ENCODE measurements around the gene SLFN12. TPM values are rescaled to one million over a fixed set of nuclear protein-coding genes. Genes with fewer than 3 reads are reported as not detected.

The SLFN12 gene
- total and polyA plus RNA-seq, 4 donors: 2.9 to 18.5 (median 10.2) TPM

- peaks cover 42% of the 10 kb centered on the region for H3K27me3 ChIP-seq (ENCODE audit: control insufficient read depth, insufficient read depth, low read length)
- no CpG with 5 or more reads among the region's 3 CpGs for WGBS (ENCODE audit: insufficient coverage)
Observed at GRCh38 chr17:35377706-35378105, 54.6 kb downstream of the SLFN12 start.

DNA sequence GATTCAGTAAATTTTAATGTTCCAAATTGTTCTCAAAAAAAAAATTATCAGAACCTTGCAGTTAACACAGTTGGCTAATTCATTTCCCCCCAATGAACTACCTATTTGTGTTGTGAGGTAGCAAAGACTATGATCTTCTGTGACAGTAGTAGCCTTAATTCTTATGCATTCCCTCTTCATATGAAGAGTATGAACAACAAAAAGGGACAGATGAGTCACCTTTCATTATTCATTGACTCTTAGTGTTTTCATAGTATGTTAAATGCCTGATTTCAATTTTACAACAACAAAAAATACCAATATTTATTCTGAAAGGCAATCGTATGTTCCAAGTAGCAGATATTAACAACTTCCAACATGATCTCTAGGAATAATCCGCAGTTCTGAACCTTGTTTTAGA, 55.2 kb downstream of the SLFN12 start:
- H3K4me1 ChIP-seq (ENCODE audit: control insufficient read depth, insufficient read depth, low read length): peaks cover 17% of the 10 kb centered on the region
- no peak for DNase-seq (ENCODE audit: low read depth in 4 of 6, low spot score in 6 of 6)
- WGBS (ENCODE audit: insufficient coverage): no CpG with 5 or more reads among the region's 2 CpGs
- peaks cover 48% of the 10 kb centered on the region for H3K27me3 ChIP-seq (ENCODE audit: control insufficient read depth, insufficient read depth, low read length)
- H3K27ac ChIP-seq (ENCODE audit: low read depth, low read length): no peak overlapping the region
- H3K4me3 ChIP-seq (ENCODE audit: low read depth, low read length): no peak overlapping the region
- H3K9me3 ChIP-seq (ENCODE audit: control insufficient read depth, insufficient read depth, low read length): no peaks in the 10 kb centered on the region
- H3K36me3 ChIP-seq (ENCODE audit: control insufficient read depth, insufficient read depth, low read length): no peaks in the 10 kb centered on the region

More at GRCh38 chr17:35377706-35378105, 54.6 kb downstream of the SLFN12 start:
- DNase-seq (ENCODE audit: low read depth in 4 of 6, low spot score in 6 of 6): no peak
- Histone ChIP-seq H3K9me3 (ENCODE audit: control insufficient read depth, insufficient read depth, low read length) (no peaks in the 10 kb centered on the region), H3K4me3 (ENCODE audit: low read depth, low read length) (no peak overlapping the region), H3K4me1 (ENCODE audit: control insufficient read depth, insufficient read depth, low read length) (peaks cover 17% of the 10 kb centered on the region), H3K27ac (ENCODE audit: low read depth, low read length) (no peak overlapping the region), H3K36me3 (ENCODE audit: control insufficient read depth, insufficient read depth, low read length) (no peaks in the 10 kb centered on the region)

- Histone ChIP-seq H3K27me3 (ENCODE audit: control insufficient read depth, insufficient read depth, low read length) (peaks cover 56% of the 10 kb centered on the region), H3K4me1 (ENCODE audit: control insufficient read depth, insufficient read depth, low read length) (peaks cover 17% of the 10 kb centered on the region), H3K9me3 (ENCODE audit: control insufficient read depth, insufficient read depth, low read length) (no peaks in the 10 kb centered on the region), H3K4me3 (ENCODE audit: low read depth, low read length) (no peak overlapping the region), H3K27ac (ENCODE audit: low read depth, low read length) (no peak overlapping the region), H3K36me3 (ENCODE audit: control insufficient read depth, insufficient read depth, low read length) (no peaks in the 10 kb centered on the region)
- WGBS (ENCODE audit: insufficient coverage): 50% methylated on average over 1 of the region's 1 CpG
- no peak for DNase-seq (ENCODE audit: low read depth in 4 of 6, low spot score in 6 of 6)
Observed at GRCh38 chr17:35376245-35376644, 56.1 kb downstream of the SLFN12 start.

DNA sequence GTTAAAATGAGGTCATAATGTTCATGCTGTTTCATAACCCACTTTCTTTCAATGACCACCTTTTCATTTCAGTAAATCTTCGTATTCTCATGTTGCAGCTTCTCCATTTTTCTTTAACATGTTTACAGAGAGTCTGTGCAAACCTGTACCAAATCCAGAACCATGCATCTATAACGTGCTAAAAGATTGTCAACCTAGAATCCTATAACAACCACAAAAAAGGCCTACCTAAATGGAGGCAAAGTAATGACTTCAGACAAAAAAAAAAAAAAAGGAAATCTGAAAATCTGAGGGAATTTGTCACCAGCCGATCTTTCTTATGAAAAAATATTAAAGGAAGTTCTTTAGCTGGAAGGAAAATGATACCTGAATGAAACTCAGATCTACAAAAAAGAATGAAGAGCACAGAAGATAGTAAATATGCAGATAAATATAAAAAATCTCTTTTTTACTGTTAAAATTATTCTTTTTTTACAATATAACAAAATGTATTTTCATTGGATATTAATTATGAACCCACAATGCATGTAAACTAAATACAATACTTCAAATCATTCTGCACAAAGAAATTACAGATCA, 57.4 kb downstream of the SLFN12 start:
- Histone ChIP-seq H3K27me3 (ENCODE audit: control insufficient read depth, insufficient read depth, low read length) (peaks cover 56% of the 10 kb centered on the region), H3K9me3 (ENCODE audit: control insufficient read depth, insufficient read depth, low read length) (peaks cover 1% of the 10 kb centered on the region), H3K4me1 (ENCODE audit: control insufficient read depth, insufficient read depth, low read length) (peaks cover 17% of the 10 kb centered on the region), H3K36me3 (ENCODE audit: control insufficient read depth, insufficient read depth, low read length) (no peaks in the 10 kb centered on the region), H3K27ac (ENCODE audit: low read depth, low read length) (no peak overlapping the region), H3K4me3 (ENCODE audit: low read depth, low read length) (peak overlapping the region; percentile 55)
- DNase-seq (ENCODE audit: low read depth in 4 of 6, low spot score in 6 of 6): no peak
- WGBS (ENCODE audit: insufficient coverage): 67% methylated on average over 1 of the region's 3 CpGs

- H3K4me3 ChIP-seq (ENCODE audit: low read depth, low read length): peak overlapping the region; percentile 55
- peak in 5 of 6 donors; percentile 22 to 64 (median 44) for DNase-seq (ENCODE audit: low read depth in 4 of 6, low spot score in 6 of 6)
- H3K27ac ChIP-seq (ENCODE audit: low read depth, low read length): peak overlapping the region; percentile 68
- H3K27me3 ChIP-seq (ENCODE audit: control insufficient read depth, insufficient read depth, low read length): peaks cover 56% of the 10 kb centered on the region
- no peaks in the 10 kb centered on the region for H3K36me3 ChIP-seq (ENCODE audit: control insufficient read depth, insufficient read depth, low read length)
- H3K9me3 ChIP-seq (ENCODE audit: control insufficient read depth, insufficient read depth, low read length): peaks cover 1% of the 10 kb centered on the region
- 0% methylated on average over 38 of the region's 47 CpGs for WGBS (ENCODE audit: insufficient coverage)
- peaks cover 17% of the 10 kb centered on the region for H3K4me1 ChIP-seq (ENCODE audit: control insufficient read depth, insufficient read depth, low read length)
Observed at GRCh38 chr17:35373984-35374765, 58.1 kb downstream of the SLFN12 start.

DNA sequence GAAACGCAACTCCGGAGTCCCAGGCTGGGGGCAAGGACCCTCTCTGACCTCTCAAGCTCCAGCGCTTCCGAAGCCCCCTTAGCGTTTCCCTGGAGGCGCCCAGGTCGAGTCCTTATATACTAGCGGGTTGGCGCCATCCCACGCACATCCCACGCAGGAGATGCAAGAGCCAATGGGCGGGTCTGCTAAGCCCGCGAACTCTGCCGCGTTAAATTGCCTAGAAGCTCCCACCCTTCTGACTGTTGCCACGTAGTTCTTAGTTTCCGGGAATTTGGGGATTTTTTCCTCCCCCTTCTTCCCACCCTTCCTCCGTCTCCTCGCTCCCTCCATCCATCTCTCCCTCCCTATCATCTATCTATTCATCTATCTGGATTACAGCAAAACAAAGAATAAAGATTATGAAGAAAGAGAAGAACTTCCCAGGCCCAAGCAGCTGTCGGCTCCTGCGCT, 58.7 kb downstream of the SLFN12 start, which contains the start of gene SLFN11:
Gene SLFN11 (minus strand): TSS at position 88 of the 450 bp plus-strand sequence. CDS start 9,814 bp downstream, outside the sequence.
- WGBS (ENCODE audit: insufficient coverage): 0% methylated on average over 18 of the region's 22 CpGs

DNA sequence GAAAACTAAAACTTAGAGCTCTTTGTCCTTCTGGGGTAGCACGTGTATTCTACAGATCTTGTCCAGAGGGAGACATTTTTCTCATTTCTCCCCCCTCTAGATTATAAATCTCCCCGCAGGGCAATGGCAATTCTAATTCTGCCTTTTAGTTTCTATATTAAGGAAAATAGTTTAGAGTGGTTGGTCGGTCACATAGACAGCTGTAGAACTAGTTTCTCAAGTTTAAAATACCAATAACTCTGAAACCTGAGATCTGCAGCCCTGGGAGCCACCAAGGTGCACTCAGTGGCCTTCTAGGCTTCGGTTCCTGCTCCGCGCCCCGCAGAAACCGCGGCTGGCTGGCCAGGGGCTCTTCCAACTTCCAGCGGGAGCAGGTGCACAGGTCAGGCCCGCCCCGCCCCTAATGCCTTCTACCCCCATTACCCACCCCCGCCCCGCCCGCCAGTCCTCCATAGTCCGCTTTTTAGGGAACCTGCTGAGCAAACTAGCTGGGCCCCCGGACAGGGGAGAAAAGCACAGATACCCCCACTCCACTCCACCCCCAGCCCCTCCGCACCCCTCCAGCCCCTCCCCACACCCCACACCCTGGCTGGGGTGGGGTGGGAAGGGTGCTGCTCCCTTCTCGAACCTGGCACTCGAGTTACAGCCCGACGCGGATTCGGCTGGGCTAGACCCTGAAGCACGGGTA, 59.3 kb downstream of the SLFN12 start:
- Histone ChIP-seq H3K4me3 (ENCODE audit: low read depth, low read length) (peak overlapping the region; percentile 55), H3K27ac (ENCODE audit: low read depth, low read length) (no peak overlapping the region), H3K9me3 (ENCODE audit: control insufficient read depth, insufficient read depth, low read length) (peaks cover 1% of the 10 kb centered on the region), H3K27me3 (ENCODE audit: control insufficient read depth, insufficient read depth, low read length) (peaks cover 62% of the 10 kb centered on the region), H3K36me3 (ENCODE audit: control insufficient read depth, insufficient read depth, low read length) (no peaks in the 10 kb centered on the region), H3K4me1 (ENCODE audit: control insufficient read depth, insufficient read depth, low read length) (peaks cover 17% of the 10 kb centered on the region)
- 0% methylated on average over 10 of the region's 25 CpGs for WGBS (ENCODE audit: insufficient coverage)
- no peak for DNase-seq (ENCODE audit: low read depth in 4 of 6, low spot score in 6 of 6)

More for the DNA sequence above, 58.7 kb downstream of the SLFN12 start, which contains the start of gene SLFN11:
- peaks cover 58% of the 10 kb centered on the region for H3K27me3 ChIP-seq (ENCODE audit: control insufficient read depth, insufficient read depth, low read length)
- H3K4me3 ChIP-seq (ENCODE audit: low read depth, low read length): peak within 1 kb of the TSS; percentile 55
- peaks cover 1% of the 10 kb centered on the region for H3K9me3 ChIP-seq (ENCODE audit: control insufficient read depth, insufficient read depth, low read length)
- peak within 1 kb of the TSS; percentile 68 for H3K27ac ChIP-seq (ENCODE audit: low read depth, low read length)
- peak in 5 of 6 donors; percentile 6 to 81 (median 31) for DNase-seq (ENCODE audit: low read depth in 4 of 6, low spot score in 6 of 6)
- H3K4me1 ChIP-seq (ENCODE audit: control insufficient read depth, insufficient read depth, low read length): peaks cover 17% of the 10 kb centered on the region
- no peaks in the 10 kb centered on the region for H3K36me3 ChIP-seq (ENCODE audit: control insufficient read depth, insufficient read depth, low read length)

- no CpG with 5 or more reads among the region's 3 CpGs for WGBS (ENCODE audit: insufficient coverage)
- no peaks in the 10 kb centered on the region for H3K36me3 ChIP-seq (ENCODE audit: control insufficient read depth, insufficient read depth, low read length)
- H3K27me3 ChIP-seq (ENCODE audit: control insufficient read depth, insufficient read depth, low read length): peaks cover 65% of the 10 kb centered on the region
- H3K27ac ChIP-seq (ENCODE audit: low read depth, low read length): no peak overlapping the region
- H3K4me3 ChIP-seq (ENCODE audit: low read depth, low read length): no peak overlapping the region
- H3K9me3 ChIP-seq (ENCODE audit: control insufficient read depth, insufficient read depth, low read length): peaks cover 1% of the 10 kb centered on the region
- peaks cover 17% of the 10 kb centered on the region for H3K4me1 ChIP-seq (ENCODE audit: control insufficient read depth, insufficient read depth, low read length)
- DNase-seq (ENCODE audit: low read depth in 4 of 6, low spot score in 6 of 6): no peak
Observed at GRCh38 chr17:35371934-35372333, 60.4 kb downstream of the SLFN12 start.

DNA sequence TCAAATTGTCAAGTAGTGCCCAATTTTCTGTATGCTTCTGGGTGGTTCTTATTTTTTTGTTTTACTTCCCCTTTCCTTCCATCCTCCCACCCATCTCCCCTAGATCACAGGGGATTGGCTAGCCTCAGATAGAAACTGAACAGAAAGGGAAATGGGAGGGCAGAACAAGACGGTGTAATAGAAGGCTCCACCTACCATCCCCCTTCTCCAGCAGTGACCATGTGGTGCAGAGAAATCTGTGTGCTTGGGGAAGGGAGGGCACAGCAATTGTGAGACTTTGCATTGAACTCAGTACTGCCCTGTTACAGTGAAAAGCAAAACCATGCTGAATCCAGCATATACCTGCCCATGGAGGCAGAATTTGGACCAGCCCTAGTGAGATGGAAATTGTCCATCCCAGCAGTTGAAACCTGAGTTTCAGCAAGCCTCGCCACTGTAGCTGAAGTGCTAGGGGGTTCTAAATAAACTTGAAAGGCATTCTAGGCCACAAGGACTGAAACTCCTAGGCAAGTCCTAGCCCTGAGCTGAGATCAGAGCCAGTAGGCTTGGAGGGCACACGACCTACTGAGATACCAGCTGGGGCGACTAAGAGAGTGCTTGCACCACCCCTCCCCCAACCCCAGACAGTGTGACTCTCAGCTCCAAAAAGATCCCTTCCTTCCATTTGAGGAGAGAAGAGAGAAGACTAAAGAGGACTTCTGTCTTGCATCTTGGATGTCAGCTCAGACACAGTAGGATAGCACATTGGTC, 64.0 kb downstream of the SLFN12 start:
- Histone ChIP-seq H3K27ac (ENCODE audit: low read depth, low read length) (no peak overlapping the region), H3K4me1 (ENCODE audit: control insufficient read depth, insufficient read depth, low read length) (peaks cover 4% of the 10 kb centered on the region), H3K27me3 (ENCODE audit: control insufficient read depth, insufficient read depth, low read length) (peaks cover 51% of the 10 kb centered on the region), H3K9me3 (ENCODE audit: control insufficient read depth, insufficient read depth, low read length) (peaks cover 1% of the 10 kb centered on the region), H3K36me3 (ENCODE audit: control insufficient read depth, insufficient read depth, low read length) (no peaks in the 10 kb centered on the region), H3K4me3 (ENCODE audit: low read depth, low read length) (no peak overlapping the region)
- peak in 1 of 6 donors; percentile 11 for DNase-seq (ENCODE audit: low read depth in 4 of 6, low spot score in 6 of 6)
- WGBS (ENCODE audit: insufficient coverage): 80% methylated on average over 1 of the region's 4 CpGs

Data from spinal cord (tissue), 10 donors.